ENCODE results near the gene PPM1B. TPM values are rescaled to one million over a fixed set of nuclear protein-coding genes. Genes with fewer than 3 reads are reported as not detected.

The PPM1B gene
- total and polyA plus RNA-seq, 10 of the 15 experiments (the other 5 are each of a cell fraction or from before 2014, with no cell fraction given): 12.5 to 53.4 (median 33.7) TPM

DNA sequence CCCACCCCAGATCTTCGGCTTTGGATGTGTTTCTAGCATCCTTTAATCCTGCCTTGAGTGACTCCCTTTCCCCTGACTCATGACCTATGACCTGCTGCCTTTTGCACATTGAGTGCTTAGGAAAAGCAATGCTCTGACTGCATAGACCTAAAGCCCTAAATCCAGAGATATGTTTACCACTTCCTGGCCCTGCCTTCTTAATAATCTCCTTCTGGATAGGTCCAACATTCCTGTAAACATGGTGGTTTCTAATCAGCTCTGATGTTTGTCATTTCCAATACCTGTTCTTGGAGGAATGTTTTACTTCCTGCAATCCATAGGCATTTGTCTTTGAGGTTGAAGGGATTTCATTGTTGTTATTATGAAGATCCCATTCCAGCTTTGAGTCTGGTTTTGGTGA is 108.9 kb downstream of the PPM1B start:
- 0% methylated on average over 1 of the region's 1 CpG for WGBS (ENCODE audit: insufficient coverage, insufficient replicate concordance, low lambda C conversion rate, missing lambda C conversion rate)
- Histone ChIP-seq H4K20me1 (ENCODE audit: control insufficient read depth, insufficient read depth) (no peaks in the 10 kb centered on the region), H3K4me1 (ENCODE audit: control insufficient read depth, insufficient read depth, low read length) (no peaks in the 10 kb centered on the region), H3K27me3 (replicated peaks in 1 of 2; ENCODE audit: control insufficient read depth in 2 of 2, insufficient read depth in 2 of 2, low read length in 1 of 2) (no peaks in the 10 kb centered on the region), H3K36me3 (ENCODE audit: control insufficient read depth in 2 of 2, insufficient read depth in 2 of 2, low read length in 1 of 2) (no peaks in the 10 kb centered on the region), H3K4me2 (ENCODE audit: control insufficient read depth, insufficient read depth) (no peak overlapping the region), H3K9ac (ENCODE audit: control insufficient read depth, insufficient read depth, low read length) (no peak overlapping the region), H3K4me3 (no peak overlapping the region), H3K27ac (ENCODE audit: control insufficient read depth, insufficient read depth) (no peak overlapping the region), H3K9me3 (replicated peaks; ENCODE audit: control insufficient read depth, insufficient read depth, low read length) (no peaks in the 10 kb centered on the region), H3K79me2 (ENCODE audit: control insufficient read depth, insufficient read depth, low read length) (no peaks in the 10 kb centered on the region), H2AFZ (ENCODE audit: control insufficient read depth, low read depth, low read length) (no peak overlapping the region)
- RAD21 ChIA-PET (ENCODE audit: unreplicated experiment): no interaction called here
- no TSS peak for BruUV-seq (replicated peaks)
- ATAC-seq (no peak), DNase-seq (ENCODE audit: low read depth, low spot score) (no peak), FAIRE-seq (no peak)
- SMC1A ChIA-PET (ENCODE audit: uncharacterized antibody, unreplicated experiment): no interaction called here
- POLR2A ChIA-PET: no interaction called here
- in situ Hi-C loops (cut with MboI) (no loop called here), intact Hi-C loops (cut with micrococcal nuclease; ENCODE audit: unreplicated experiment) (no loop called here)
- CTCF ChIA-PET: interaction anchor here (1.4 kb wide), 1 partner anchor 31 kb away, joined by 3 read pairs; no protein-coding TSS in a partner anchor
- TF ChIP-seq CHD2 (IDR thresholded peaks at IDR 0.05; ENCODE audit: borderline replicate concordance, low read depth, low read length): no peak
- no peak for TF ChIP-seq TARDBP (IDR thresholded peaks at IDR 0.05; ENCODE audit: borderline replicate concordance)
- no peak for TF ChIP-seq RAD21 (IDR thresholded peaks at IDR 0.05; ENCODE audit: insufficient read depth, low read depth, low read length)
- no peak for TF ChIP-seq ZNF207 (IDR thresholded peaks at IDR 0.05; ENCODE audit: borderline replicate concordance)
- TF ChIP-seq, protein P1, sequence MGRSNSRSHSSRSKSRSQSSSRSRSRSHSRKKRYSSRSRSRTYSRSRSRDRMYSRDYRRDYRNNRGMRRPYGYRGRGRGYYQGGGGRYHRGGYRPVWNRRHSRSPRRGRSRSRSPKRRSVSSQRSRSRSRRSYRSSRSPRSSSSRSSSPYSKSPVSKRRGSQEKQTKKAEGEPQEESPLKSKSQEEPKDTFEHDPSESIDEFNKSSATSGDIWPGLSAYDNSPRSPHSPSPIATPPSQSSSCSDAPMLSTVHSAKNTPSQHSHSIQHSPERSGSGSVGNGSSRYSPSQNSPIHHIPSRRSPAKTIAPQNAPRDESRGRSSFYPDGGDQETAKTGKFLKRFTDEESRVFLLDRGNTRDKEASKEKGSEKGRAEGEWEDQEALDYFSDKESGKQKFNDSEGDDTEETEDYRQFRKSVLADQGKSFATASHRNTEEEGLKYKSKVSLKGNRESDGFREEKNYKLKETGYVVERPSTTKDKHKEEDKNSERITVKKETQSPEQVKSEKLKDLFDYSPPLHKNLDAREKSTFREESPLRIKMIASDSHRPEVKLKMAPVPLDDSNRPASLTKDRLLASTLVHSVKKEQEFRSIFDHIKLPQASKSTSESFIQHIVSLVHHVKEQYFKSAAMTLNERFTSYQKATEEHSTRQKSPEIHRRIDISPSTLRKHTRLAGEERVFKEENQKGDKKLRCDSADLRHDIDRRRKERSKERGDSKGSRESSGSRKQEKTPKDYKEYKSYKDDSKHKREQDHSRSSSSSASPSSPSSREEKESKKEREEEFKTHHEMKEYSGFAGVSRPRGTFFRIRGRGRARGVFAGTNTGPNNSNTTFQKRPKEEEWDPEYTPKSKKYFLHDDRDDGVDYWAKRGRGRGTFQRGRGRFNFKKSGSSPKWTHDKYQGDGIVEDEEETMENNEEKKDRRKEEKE (IDR thresholded peaks at IDR 0.05): no peak

All from GM12878 (cell line).